MG63 (cell line): ENCODE results near the gene SEC61G. TPM values are rescaled to one million over a fixed set of nuclear protein-coding genes. Genes with fewer than 3 reads are reported as not detected.

ENCODE experiments used
- DNase-seq: peaks from one replicate; pipeline ENCODE4 v3.0.0-alpha.2; 2020
- H3K27me3 ChIP-seq: fragments of 250-450 bp; sonication (Bioruptor Pico); 2 replicates; pipeline ENCODE4 v1.5.1; 2020; ENCODE audit warnings: mild to moderate bottlenecking, moderate library complexity
- H3K36me3 ChIP-seq: fragments of 250-450 bp; sonication (Bioruptor Pico); 2 replicates; pipeline ENCODE4 v1.5.1; 2020; ENCODE audit warnings: mild to moderate bottlenecking, moderate library complexity
- H3K4me3 ChIP-seq: fragments of 250-450 bp; sonication (Bioruptor Pico); 2 replicates; pipeline ENCODE4 v1.5.1; 2020; ENCODE audit warnings: mild to moderate bottlenecking, moderate library complexity
- H3K9me3 ChIP-seq: fragments of 250-450 bp; sonication (Bioruptor Pico); 2 replicates; pipeline ENCODE4 v1.5.1; 2020; ENCODE audit warnings: mild to moderate bottlenecking, moderate library complexity
- total RNA-seq: library from RNA; depleted of rRNA; stranded (reverse); fragments of >200 nt; shearing (Covaris generic); gene quantifications from 2 replicates; pipeline ENCODE4 v1.2.3, GENCODE V29; 2014; ENCODE audit warnings: low replicate concordance

SEC61G gene
- total RNA-seq, 1 experiment from 2014 or later: 379 TPM

- Histone ChIP-seq H3K36me3 (no peaks in the 10 kb centered on the region), H3K27me3 (0 out of 2 replicates have a peak, but pooled peaks cover 3% of the 10 kb centered on the region), H3K9me3 (no peaks in the 10 kb centered on the region), H3K4me3 (no peak overlapping the region)
- no peak for DNase-seq
These were observed 16.1 kb upstream of the SEC61G start for GRCh38 chr7:54774785-54775740.

DNA sequence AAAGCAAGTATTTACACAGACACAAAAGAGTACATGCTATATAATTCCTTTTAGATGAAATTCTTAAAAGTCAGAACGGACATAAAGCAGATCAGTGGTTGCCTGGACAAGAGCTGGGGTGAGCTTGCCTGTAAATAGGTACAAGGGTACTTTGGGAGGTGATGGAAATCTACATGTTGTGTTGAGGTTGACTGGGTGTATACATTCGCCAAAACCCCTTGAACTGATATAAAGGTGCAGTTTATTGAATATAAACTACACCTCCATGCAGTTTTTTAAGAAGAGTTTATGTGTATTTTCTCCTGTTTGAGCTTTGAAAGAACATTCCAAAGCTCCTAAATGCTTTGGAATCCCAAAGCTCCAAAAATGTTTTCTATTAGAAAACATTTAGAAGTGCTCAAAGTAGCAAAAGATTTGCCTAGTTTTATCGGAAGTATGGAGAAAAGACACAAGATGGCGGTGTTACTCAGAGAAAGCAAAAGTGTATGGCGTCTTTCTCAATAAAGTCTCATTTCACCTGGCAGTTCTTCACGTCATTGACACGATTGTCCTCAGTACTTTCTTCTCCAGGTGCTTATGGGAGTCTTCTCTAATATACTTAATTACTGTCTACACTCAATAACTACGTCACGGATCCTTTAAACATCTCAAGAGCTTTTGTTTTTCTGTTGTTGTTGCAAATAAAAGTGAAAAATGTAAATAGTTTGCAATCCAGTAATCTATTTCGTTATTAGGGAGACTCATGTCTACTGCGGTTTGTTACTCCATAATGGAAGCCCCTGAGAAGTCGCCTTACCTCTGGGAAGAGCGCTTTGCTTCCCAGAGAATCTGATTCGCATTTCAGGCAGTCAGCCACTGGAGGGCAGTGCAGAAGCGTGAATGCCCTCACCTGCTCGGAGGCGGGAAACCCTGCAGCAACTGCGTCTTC lies 14.7 kb upstream of the SEC61G start:
- DNase-seq: peak; percentile 70
- Histone ChIP-seq H3K4me3 (peak overlapping the region; percentile 49), H3K9me3 (no peaks in the 10 kb centered on the region), H3K36me3 (no peaks in the 10 kb centered on the region), H3K27me3 (0 out of 2 replicates have a peak, but pooled peaks cover 3% of the 10 kb centered on the region)

DNA sequence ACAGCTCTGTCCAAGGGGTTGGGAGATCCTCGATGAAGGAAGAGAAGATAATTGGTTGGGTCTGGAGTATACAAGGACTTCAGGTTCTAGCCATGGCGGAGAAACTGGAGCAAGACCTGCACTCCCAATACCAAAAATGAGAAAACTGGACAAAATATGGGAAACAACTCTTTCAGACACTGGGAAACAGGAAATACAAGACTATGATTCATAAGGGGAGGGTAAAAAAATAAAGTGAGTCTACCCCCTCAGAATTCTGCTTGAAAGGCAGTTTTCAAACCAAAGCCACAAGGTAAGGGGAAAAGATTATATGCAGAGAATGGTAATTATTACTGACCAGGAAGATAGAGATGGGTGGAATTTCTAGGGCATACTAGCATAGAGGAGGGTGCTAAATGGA lies 10.2 kb upstream of the SEC61G start:
- no peaks in the 10 kb centered on the region for H3K9me3 ChIP-seq
- DNase-seq: no peak
- 0 out of 2 replicates have a peak, but pooled peaks cover 3% of the 10 kb centered on the region for H3K27me3 ChIP-seq
- H3K4me3 ChIP-seq: no peak overlapping the region
- H3K36me3 ChIP-seq: no peaks in the 10 kb centered on the region

- Histone ChIP-seq H3K36me3 (no peaks in the 10 kb centered on the region), H3K27me3 (no peaks in the 10 kb centered on the region), H3K9me3 (no peaks in the 10 kb centered on the region), H3K4me3 (no peak overlapping the region)
- no peak for DNase-seq
These were observed 5.8 kb upstream of the SEC61G start for GRCh38 chr7:54764861-54765260.

- Histone ChIP-seq H3K4me3 (peak overlapping the region; percentile 71), H3K9me3 (no peaks in the 10 kb centered on the region), H3K36me3 (peaks cover 38% of the 10 kb centered on the region), H3K27me3 (no peaks in the 10 kb centered on the region)
- DNase-seq: no peak
These were observed 1.3 kb downstream of the SEC61G start for GRCh38 chr7:54757711-54758110.

GRCh38 chr7:54749200-54749599 lies 9.8 kb downstream of the SEC61G start:
- Histone ChIP-seq H3K36me3 (peaks cover 63% of the 10 kb centered on the region), H3K4me3 (no peak overlapping the region), H3K27me3 (no peaks in the 10 kb centered on the region), H3K9me3 (no peaks in the 10 kb centered on the region)
- DNase-seq: no peak

GRCh38 chr7:54747234-54747633 lies 11.8 kb downstream of the SEC61G start:
- no peak overlapping the region for H3K4me3 ChIP-seq
- H3K27me3 ChIP-seq: no peaks in the 10 kb centered on the region
- H3K36me3 ChIP-seq: peaks cover 44% of the 10 kb centered on the region
- no peaks in the 10 kb centered on the region for H3K9me3 ChIP-seq
- no peak for DNase-seq

DNA sequence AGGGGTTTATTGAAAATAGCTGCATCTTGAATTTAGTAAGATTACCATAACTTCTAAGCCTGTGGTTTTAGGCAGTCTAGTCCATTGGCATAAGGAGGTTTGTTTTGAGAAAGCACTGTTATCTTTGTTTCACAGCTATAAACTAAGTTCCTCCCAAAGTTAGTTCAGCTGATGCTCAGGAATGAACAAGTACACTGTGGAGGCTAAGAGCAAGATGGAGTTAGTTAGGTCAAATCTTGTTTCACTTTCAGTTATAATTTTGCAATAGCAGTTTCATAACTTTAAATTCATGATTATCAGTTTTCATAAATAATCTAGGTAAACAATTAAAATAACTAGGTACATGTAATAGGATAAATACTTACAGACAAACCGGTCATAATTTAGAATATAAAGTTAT lies 15.4 kb downstream of the SEC61G start:
- Histone ChIP-seq H3K4me3 (no peak overlapping the region), H3K27me3 (no peaks in the 10 kb centered on the region), H3K36me3 (peaks cover 8% of the 10 kb centered on the region), H3K9me3 (no peaks in the 10 kb centered on the region)
- no peak for DNase-seq

DNA sequence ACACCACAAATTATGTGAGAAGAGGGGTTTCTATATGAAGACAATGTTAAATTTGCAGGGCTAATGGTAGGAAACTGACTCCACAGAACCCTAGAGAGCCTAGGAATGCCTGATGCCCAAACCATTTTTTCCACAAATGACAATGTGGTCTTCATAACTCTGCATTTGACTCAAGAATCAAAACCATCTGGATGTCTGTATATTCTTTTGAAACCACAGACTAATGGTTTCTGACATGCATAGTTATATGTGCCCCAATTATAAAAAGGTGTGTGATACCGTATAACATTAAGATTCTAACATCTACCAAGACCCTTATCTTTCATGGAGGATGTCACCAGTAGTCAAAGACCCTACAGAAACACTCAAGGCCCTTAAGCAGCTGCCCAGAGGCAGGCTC lies 20.3 kb downstream of the SEC61G start:
- DNase-seq: no peak
- Histone ChIP-seq H3K9me3 (no peaks in the 10 kb centered on the region), H3K4me3 (no peak overlapping the region), H3K36me3 (no peaks in the 10 kb centered on the region), H3K27me3 (no peaks in the 10 kb centered on the region)

DNA sequence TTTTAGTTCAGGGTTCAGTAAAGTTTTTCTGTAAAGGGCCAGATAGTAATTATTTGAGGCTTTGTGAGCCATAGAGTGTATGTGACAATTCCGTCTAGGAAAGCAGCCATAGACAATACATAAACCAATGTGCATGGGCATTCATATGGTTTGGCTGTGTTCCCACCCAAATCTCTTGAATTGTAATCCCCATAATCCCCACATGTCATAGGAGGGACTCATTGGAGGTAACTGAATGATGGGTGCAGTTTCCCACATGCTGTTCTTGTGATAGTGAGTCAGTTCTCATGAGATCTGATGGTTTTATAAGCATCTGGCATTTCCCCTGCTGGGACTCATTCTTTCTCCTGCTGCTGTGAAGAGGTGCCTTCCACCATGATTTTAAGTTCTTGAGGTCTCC lies 29.9 kb downstream of the SEC61G start:
- Histone ChIP-seq H3K36me3 (no peaks in the 10 kb centered on the region), H3K27me3 (no peaks in the 10 kb centered on the region), H3K9me3 (no peaks in the 10 kb centered on the region), H3K4me3 (no peak overlapping the region)
- DNase-seq: no peak

- H3K9me3 ChIP-seq: no peaks in the 10 kb centered on the region
- H3K36me3 ChIP-seq: no peaks in the 10 kb centered on the region
- no peaks in the 10 kb centered on the region for H3K27me3 ChIP-seq
- H3K4me3 ChIP-seq: no peak overlapping the region
- no peak for DNase-seq
These were observed 30.6 kb downstream of the SEC61G start for GRCh38 chr7:54728411-54728810.

- DNase-seq: no peak
- Histone ChIP-seq H3K4me3 (no peak overlapping the region), H3K27me3 (no peaks in the 10 kb centered on the region), H3K36me3 (no peaks in the 10 kb centered on the region), H3K9me3 (no peaks in the 10 kb centered on the region)
These were observed 33.8 kb downstream of the SEC61G start for GRCh38 chr7:54725255-54725654.

DNA sequence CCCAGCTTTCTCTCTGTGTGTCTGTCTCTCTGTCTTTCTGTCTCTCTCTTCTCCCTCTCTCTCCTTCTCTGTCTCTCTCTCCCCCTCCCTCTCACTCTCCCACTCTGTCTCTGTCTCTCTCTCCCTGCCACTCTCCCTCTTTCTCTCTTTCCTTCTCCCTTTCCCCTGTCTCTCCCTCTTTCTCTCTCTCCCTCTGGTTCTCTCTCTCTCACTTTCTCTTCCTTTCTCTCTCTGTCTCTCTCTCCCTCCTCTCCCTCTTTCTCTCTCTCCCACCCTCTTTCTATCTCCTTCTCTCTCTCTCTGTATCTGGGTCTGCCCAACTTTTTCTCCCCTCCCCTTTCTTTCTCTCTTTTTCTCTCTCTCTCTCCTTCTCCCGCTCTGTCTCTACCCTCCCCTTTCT lies 36.5 kb downstream of the SEC61G start:
- H3K9me3 ChIP-seq: no peaks in the 10 kb centered on the region
- H3K27me3 ChIP-seq: no peaks in the 10 kb centered on the region
- H3K4me3 ChIP-seq: no peak overlapping the region
- H3K36me3 ChIP-seq: no peaks in the 10 kb centered on the region
- no peak for DNase-seq

DNA sequence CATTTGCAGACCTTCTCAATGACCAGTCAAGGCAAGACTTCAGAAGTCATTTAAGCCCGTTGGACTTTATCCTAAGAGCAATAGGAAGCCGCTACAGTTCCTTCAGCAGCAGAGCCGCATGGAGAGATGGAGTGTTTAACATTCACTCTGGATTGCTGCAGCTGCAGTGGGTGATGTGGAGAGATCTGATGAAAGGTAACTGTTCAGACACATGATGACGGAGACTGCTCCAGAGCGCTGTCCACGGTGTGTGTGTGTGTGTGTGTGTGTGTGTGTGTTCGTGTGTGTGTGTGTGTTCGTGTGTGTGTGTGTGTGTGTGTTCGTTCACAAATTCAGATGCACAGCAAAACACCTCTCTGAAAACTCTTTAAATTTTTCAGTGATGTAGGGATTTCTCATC lies 37.0 kb downstream of the SEC61G start:
- H3K36me3 ChIP-seq: no peaks in the 10 kb centered on the region
- no peaks in the 10 kb centered on the region for H3K27me3 ChIP-seq
- DNase-seq: no peak
- H3K9me3 ChIP-seq: no peaks in the 10 kb centered on the region
- H3K4me3 ChIP-seq: no peak overlapping the region

DNA sequence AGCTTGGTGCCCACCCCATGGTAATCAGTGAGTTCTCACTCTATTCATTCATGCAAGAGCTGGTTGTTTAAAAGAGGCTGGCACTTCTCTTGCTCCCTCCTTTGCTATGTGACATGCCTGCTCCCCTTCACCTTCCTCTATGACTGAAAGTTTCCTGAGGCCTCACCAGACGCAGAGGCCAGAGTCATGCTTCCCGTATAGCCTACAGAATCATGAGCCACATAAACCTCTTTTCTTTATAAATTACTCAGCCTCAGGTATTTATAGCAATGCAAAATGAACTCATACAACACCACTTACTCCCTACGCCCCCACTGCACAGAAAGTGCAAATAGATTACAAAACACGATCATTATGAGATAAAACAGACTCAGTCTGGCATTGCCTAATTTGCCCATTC lies 39.0 kb downstream of the SEC61G start:
- Histone ChIP-seq H3K27me3 (no peaks in the 10 kb centered on the region), H3K9me3 (no peaks in the 10 kb centered on the region)
- no peak for DNase-seq

DNA sequence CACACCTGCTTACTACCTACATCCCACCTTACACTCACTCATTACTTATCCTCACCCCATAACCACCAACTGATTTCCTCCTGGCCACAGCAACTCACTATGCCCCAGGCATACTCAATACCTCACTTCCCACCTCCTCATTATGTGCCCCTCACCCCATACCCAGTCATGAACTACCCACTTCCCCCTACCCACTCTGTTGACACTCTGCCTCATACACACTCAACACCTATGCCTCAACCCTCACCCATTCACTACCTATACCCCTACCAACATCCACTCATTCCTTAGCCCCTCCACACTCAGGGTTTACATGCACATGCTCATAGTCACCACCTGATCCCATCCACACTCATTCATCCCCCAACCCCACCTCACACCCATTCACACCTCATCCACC lies 39.6 kb downstream of the SEC61G start:
- H3K4me3 ChIP-seq: no peak overlapping the region
- no peaks in the 10 kb centered on the region for H3K9me3 ChIP-seq
- DNase-seq: no peak
- no peaks in the 10 kb centered on the region for H3K36me3 ChIP-seq
- no peaks in the 10 kb centered on the region for H3K27me3 ChIP-seq

More for the DNA sequence above, 39.0 kb downstream of the SEC61G start:
- no peaks in the 10 kb centered on the region for H3K36me3 ChIP-seq
- no peak overlapping the region for H3K4me3 ChIP-seq

DNA sequence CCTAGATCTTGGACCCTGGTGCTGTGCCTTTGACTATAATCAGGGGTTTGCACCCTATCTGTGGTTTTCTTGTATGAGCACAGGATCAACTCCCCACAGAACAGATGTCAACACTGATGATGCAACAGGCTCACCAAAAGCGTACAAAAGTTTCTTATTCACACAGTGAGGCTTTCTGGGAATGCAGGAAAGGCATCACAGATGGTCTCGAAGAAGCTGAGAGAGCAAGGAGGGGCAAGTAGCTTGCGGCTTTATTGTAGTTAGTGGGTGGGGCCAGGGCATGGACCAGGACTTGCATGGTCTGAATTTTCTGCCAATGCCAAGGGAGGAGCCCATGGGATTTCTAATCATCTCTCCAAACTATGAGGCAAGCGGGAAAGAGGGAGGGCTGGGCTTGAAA lies 46.2 kb downstream of the SEC61G start:
- H3K27me3 ChIP-seq: no peaks in the 10 kb centered on the region

More for the DNA sequence above, 46.2 kb downstream of the SEC61G start:
- Histone ChIP-seq H3K4me3 (no peak overlapping the region), H3K36me3 (no peaks in the 10 kb centered on the region), H3K9me3 (no peaks in the 10 kb centered on the region)
- DNase-seq: no peak
